ENCODE data around the gene GIPC3.
"Not testable (repeated sequence)": the region's sequence is repeated elsewhere in the genome, so short reads cannot be mapped to it uniquely, and the experiment has no call there.

Gene GIPC3

DNA sequence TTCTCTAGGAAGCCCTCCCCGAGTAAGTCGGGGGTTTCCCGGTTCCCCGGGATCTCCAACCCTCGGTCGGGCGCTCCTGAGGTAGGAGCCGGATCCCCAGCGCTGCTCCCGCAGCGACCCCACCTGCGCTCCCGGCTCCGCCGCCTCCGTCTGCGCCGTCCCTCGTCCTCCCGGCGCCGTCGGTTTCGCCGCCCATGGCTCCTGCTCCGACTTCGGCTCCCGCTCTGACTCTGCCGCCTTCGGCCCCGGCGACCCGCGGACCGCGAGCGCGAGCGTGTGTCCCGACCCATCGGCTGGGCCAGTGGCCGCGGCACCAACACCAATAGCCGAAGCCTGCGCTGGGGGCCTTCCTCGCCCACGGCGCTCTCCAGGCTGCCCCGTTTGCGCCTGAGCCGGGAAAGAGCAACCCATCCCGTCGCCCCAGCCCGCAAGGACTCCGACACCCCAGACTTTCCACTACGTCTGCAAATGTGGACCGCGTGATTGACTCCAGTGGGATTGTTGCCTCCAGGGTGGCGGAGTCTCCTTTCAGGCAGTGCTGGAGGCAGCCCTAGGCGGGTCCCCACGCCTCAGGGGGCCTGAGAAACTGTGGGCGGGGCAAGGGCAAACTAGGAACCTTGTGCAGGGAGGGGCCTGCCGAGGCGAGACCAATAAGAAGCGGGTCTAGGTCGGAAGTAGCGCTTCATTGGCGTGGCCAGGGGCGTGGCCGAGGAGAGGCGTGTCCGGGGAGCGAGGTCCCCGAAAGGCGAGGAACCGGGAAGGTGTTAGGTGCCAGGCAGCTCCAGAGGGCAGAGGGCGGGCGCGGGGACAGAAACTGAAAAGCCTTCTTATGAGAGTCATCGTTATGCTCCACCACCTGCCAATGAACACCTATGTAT, 41.4 kb downstream of the GIPC3 start, which contains the start of gene CACTIN:
CACTIN (minus strand) TSS at position 318 of the 878 bp plus-strand sequence; CDS start at position 290, 28 bp downstream.
- ATAC-seq (peak; percentile 96), DNase-seq (ENCODE audit: low spot score in 2 of 2) (peak; percentile 99)
- H3K4me3 Mint-ChIP-seq = peak within 1 kb of the TSS; percentile 88
- H3K4me1 Mint-ChIP-seq = peaks cover 44% of the 10 kb centered on the region
- no peaks in the 10 kb centered on the region for H3K9me3 Mint-ChIP-seq
- peak within 1 kb of the TSS; percentile 99 for H3K27ac Mint-ChIP-seq
- H3K36me3 Mint-ChIP-seq = peaks cover 64% of the 10 kb centered on the region

- no peak for ATAC-seq
- H3K27ac Mint-ChIP-seq = peak overlapping the region; percentile 99
Observed at GRCh38 chr19:3627351-3627723, 42.1 kb downstream of the GIPC3 start.

GRCh38 chr19:3628766-3629165, 43.5 kb downstream of the GIPC3 start:
- not testable (repeated sequence) for H3K4me3 Mint-ChIP-seq; H3K27ac Mint-ChIP-seq; ATAC-seq; DNase-seq (ENCODE audit: low spot score in 2 of 2); H3K9me3 Mint-ChIP-seq
- Mint-ChIP-seq H3K36me3 (peaks cover 66% of the 10 kb centered on the region), H3K4me1 (peaks cover 37% of the 10 kb centered on the region)

More at GRCh38 chr19:3627351-3627723, 42.1 kb downstream of the GIPC3 start:
- H3K4me3 Mint-ChIP-seq = peak overlapping the region; percentile 88
- no peak for DNase-seq (ENCODE audit: low spot score in 2 of 2)
- peaks cover 40% of the 10 kb centered on the region for H3K4me1 Mint-ChIP-seq
- H3K36me3 Mint-ChIP-seq = peaks cover 64% of the 10 kb centered on the region
- H3K9me3 Mint-ChIP-seq = no peaks in the 10 kb centered on the region

DNA sequence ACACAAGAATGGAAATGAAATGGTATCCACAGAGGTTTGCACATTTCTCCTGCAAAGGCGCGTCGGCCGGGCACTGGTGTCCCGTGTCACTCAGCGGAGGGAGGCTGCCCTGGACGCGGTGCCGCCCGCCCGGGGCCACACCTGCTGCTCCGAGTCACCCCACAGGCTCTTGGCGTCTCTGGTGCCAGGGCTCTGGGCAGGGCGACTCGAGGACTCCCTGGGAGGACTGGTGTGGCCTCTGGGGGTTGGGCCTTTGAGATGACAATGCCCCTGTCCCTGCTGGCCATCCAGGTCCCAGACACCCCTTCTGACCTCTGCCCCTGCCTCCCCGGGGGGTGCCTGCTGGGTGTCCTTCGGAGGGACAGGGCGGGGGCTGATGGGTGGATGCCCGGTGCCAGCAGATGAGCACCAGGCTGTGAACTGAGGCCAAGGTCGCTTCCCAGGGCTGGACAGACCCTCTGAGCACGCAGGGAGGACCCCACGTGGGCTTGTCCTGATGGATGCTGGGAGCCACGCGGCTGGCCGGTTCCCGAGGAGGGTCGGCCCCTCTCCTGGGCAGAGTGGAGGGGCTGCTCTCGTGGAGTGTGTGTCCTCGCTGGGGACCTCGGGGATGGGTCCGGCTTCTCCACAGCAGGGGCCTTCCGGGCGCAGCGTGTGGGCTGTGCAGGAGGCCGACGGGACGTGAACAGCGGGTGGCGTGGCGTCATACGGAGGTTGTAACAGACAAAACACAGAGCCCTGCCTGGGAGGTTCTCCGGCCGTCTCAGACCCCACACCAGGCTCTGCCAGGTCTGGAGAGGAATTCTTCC, 46.0 kb downstream of the GIPC3 start:
- H3K4me1 Mint-ChIP-seq = peaks cover 21% of the 10 kb centered on the region
- peaks cover 72% of the 10 kb centered on the region for H3K36me3 Mint-ChIP-seq
- no peak overlapping the region for H3K27ac Mint-ChIP-seq
- DNase-seq (ENCODE audit: low spot score in 2 of 2) (no peak), ATAC-seq (no peak)
- no peak overlapping the region for H3K4me3 Mint-ChIP-seq
- H3K9me3 Mint-ChIP-seq = no peaks in the 10 kb centered on the region

DNA sequence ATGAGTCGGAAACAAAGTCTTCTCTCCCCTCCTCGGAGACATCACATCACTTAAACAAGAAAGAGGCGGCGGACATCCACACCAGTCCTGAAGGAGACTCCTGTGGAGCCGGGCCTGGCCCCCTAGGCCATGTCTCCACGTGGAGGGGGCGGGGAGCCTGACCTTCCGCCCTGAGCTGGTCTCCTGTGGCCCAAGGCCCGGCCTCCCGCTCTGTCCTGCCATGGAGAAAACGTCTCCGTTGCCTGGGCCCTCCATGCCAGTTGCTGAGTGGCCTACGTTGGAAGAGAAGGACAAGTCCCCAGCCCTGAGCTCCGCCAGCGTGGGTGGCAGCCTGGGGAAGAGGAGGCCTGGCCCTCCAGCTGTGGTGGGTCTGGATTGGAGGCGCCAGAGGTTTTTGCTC, 46.8 kb downstream of the GIPC3 start:
- no peak for ATAC-seq

GRCh38 chr19:3632739-3633558, 47.7 kb downstream of the GIPC3 start:
- Mint-ChIP-seq H3K4me1 (peaks cover 8% of the 10 kb centered on the region), H3K4me3 (no peak overlapping the region), H3K9me3 (no peaks in the 10 kb centered on the region), H3K27ac (peak overlapping the region; percentile 76), H3K36me3 (peaks cover 66% of the 10 kb centered on the region)
- no peak for DNase-seq (ENCODE audit: low spot score in 2 of 2)
- ATAC-seq = peak; percentile 9

More for the DNA sequence above, 46.8 kb downstream of the GIPC3 start:
- H3K9me3 Mint-ChIP-seq = no peaks in the 10 kb centered on the region
- peaks cover 72% of the 10 kb centered on the region for H3K36me3 Mint-ChIP-seq
- H3K4me3 Mint-ChIP-seq = no peak overlapping the region
- H3K4me1 Mint-ChIP-seq = peaks cover 12% of the 10 kb centered on the region
- H3K27ac Mint-ChIP-seq = no peak overlapping the region
- DNase-seq (ENCODE audit: low spot score in 2 of 2) = no peak

DNA sequence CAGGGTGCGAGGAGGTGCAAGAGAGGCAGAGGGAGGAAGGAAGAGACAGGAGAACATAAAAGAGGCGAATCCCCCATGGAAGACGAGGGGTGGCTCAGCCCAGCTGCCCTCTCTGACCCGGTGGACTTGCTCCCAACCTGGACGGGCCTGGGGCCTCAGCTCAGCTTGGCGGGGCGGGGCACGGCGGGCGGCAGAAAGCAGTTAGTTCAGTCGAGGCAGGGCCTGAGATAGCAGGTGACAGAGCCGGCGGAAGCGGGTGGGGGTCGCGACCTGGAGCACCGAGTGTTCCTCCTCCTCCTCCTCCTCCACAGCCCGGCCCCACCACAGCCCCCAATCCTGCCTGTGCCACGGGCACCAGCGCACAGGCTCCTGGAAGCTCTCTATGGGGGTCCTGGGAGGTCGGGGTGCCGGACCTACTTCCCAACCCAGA, 48.3 kb downstream of the GIPC3 start:
- Mint-ChIP-seq H3K27ac (peak overlapping the region; percentile 76), H3K4me3 (no peak overlapping the region), H3K9me3 (no peaks in the 10 kb centered on the region), H3K36me3 (peaks cover 71% of the 10 kb centered on the region), H3K4me1 (peaks cover 8% of the 10 kb centered on the region)
- no peak for ATAC-seq
- no peak for DNase-seq (ENCODE audit: low spot score in 2 of 2)

- H3K4me1 Mint-ChIP-seq = peaks cover 8% of the 10 kb centered on the region
- DNase-seq (ENCODE audit: low spot score in 2 of 2) = no peak
- H3K36me3 Mint-ChIP-seq = peaks cover 81% of the 10 kb centered on the region
- peak overlapping the region; percentile 81 for H3K27ac Mint-ChIP-seq
- H3K4me3 Mint-ChIP-seq = no peak overlapping the region
- no peaks in the 10 kb centered on the region for H3K9me3 Mint-ChIP-seq
- no peak for ATAC-seq
Observed at GRCh38 chr19:3634496-3635045, 49.3 kb downstream of the GIPC3 start.

- H3K9me3 Mint-ChIP-seq = no peaks in the 10 kb centered on the region
- DNase-seq (ENCODE audit: low spot score in 2 of 2) (no peak), ATAC-seq (no peak)
- H3K27ac Mint-ChIP-seq = no peak overlapping the region
- peaks cover 85% of the 10 kb centered on the region for H3K36me3 Mint-ChIP-seq
- H3K4me3 Mint-ChIP-seq = no peak overlapping the region
- H3K4me1 Mint-ChIP-seq = no peaks in the 10 kb centered on the region
Observed at GRCh38 chr19:3636506-3636905, 51.2 kb downstream of the GIPC3 start.

GRCh38 chr19:3636962-3637361, 51.7 kb downstream of the GIPC3 start:
- no peaks in the 10 kb centered on the region for H3K9me3 Mint-ChIP-seq
- no peak for DNase-seq (ENCODE audit: low spot score in 2 of 2)
- no peaks in the 10 kb centered on the region for H3K4me1 Mint-ChIP-seq
- ATAC-seq = no peak
- H3K27ac Mint-ChIP-seq = no peak overlapping the region
- no peak overlapping the region for H3K4me3 Mint-ChIP-seq
- peaks cover 85% of the 10 kb centered on the region for H3K36me3 Mint-ChIP-seq

DNA sequence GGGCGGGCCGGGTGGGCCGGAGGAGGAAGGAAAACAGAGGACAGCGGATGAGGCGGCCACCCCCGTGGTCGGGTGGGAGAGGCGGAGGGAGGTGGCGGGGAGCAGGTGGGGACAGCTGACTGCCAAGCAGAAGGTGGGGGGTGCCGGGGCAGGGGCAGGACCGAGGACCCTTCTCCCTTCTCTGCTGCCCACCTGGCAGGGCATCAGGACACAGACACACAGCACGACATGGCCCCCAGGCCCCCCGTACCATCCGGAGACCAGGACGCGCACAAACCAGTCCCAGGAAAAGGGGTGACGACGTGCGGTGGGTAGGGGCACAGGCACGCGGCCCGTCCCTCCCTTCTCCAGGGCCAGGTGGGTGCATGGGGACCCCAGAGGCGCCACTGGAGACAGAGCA, 52.3 kb downstream of the GIPC3 start:
- H3K27ac Mint-ChIP-seq = no peak overlapping the region
- DNase-seq (ENCODE audit: low spot score in 2 of 2) = no peak
- no peak for ATAC-seq
- no peaks in the 10 kb centered on the region for H3K4me1 Mint-ChIP-seq
- no peak overlapping the region for H3K4me3 Mint-ChIP-seq
- H3K9me3 Mint-ChIP-seq = no peaks in the 10 kb centered on the region
- H3K36me3 Mint-ChIP-seq = peaks cover 83% of the 10 kb centered on the region

DNA sequence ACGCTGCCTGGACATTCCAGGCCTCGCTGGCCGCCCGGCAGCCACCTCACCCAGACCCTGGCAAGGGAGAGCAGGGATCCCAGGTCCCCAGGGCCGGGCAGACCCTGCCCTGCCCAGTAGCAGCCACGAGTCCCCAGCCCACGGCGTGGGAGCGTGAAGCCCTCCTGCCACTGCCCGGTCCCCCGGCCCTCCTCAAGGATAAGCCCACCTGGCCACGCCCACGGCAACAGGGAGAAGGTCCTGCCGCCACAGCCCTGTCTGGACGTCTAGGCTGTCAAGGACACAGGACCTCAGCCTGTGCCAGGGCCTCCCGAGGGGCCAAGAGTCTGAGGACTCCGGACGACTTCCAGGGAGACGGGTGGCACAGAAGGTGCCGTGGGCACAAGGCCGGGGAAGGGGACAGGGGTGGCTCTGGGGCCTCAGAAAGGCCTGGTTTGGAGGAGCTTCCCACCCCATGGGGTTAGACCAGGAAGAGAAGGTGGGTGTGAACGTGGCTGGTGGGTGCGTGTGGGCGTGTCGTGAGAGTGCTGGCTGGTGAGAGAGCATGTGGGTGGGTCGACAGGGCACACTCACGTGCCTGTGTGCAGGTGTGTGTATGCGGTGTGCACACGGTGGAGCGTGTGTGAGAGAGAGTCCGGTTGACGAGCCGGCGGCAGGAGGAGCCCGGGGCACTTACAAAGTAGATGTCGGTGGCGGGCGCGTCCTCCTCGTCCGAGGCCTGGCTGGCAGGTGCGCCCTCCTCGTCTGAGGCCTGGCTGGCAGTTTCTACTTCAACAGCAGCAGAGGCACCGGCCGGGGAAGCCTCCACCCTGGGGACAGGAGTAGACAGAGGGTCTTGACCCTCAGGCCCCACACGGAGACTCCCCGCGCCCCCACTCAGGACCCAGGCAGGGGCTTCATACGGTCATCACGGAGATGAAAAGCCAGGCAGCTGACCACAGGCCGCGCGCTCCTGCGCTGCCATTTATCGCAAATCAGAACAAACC, 53.2 kb downstream of the GIPC3 start:
- DNase-seq (ENCODE audit: low spot score in 2 of 2) (no peak), ATAC-seq (no peak)
- no peaks in the 10 kb centered on the region for H3K9me3 Mint-ChIP-seq
- peak overlapping the region; percentile 79 for H3K27ac Mint-ChIP-seq
- H3K4me1 Mint-ChIP-seq = no peaks in the 10 kb centered on the region
- no peak overlapping the region for H3K4me3 Mint-ChIP-seq
- H3K36me3 Mint-ChIP-seq = peaks cover 81% of the 10 kb centered on the region

- Mint-ChIP-seq H3K36me3 (peaks cover 71% of the 10 kb centered on the region), H3K4me1 (no peaks in the 10 kb centered on the region), H3K27ac (no peak overlapping the region), H3K9me3 (no peaks in the 10 kb centered on the region), H3K4me3 (no peak overlapping the region)
- DNase-seq (ENCODE audit: low spot score in 2 of 2) (no peak), ATAC-seq (no peak)
Observed at GRCh38 chr19:3639479-3639878, 54.2 kb downstream of the GIPC3 start.
